ENCODE data around the gene ENG. TPM values are rescaled to one million over a fixed set of nuclear protein-coding genes. Genes with fewer than 3 reads are reported as not detected.

ENG gene
- total RNA-seq, 1 donor from 2014 or later = 565 TPM

GRCh38 chr9:127866535-127866934 lies 12.1 kb upstream of the ENG start:
- DNase-seq (ENCODE audit: extremely low read depth, low read depth, low spot score) = no peak

GRCh38 chr9:127865645-127866464 lies 11.4 kb upstream of the ENG start:
- no peak for DNase-seq (ENCODE audit: extremely low read depth, low read depth, low spot score)

- no peak for DNase-seq (ENCODE audit: extremely low read depth, low read depth, low spot score)
Observed at GRCh38 chr9:127863191-127863621, 8.7 kb upstream of the ENG start.

- DNase-seq (ENCODE audit: extremely low read depth, low read depth, low spot score) = no peak
Observed at GRCh38 chr9:127862075-127863011, 7.9 kb upstream of the ENG start.

GRCh38 chr9:127860779-127861178 lies 6.3 kb upstream of the ENG start:
- DNase-seq (ENCODE audit: extremely low read depth, low read depth, low spot score) = no peak

- DNase-seq (ENCODE audit: extremely low read depth, low read depth, low spot score) = no peak
Observed at GRCh38 chr9:127860260-127860659, 5.8 kb upstream of the ENG start.

- no peak for DNase-seq (ENCODE audit: extremely low read depth, low read depth, low spot score)
Observed at GRCh38 chr9:127858041-127858512, 3.6 kb upstream of the ENG start.

GRCh38 chr9:127857278-127857677 lies 2.8 kb upstream of the ENG start:
- DNase-seq (ENCODE audit: extremely low read depth, low read depth, low spot score) = no peak

- DNase-seq (ENCODE audit: extremely low read depth, low read depth, low spot score) = no peak
Observed at GRCh38 chr9:127856729-127857116, 2.3 kb upstream of the ENG start.

- DNase-seq (ENCODE audit: extremely low read depth, low read depth, low spot score) = no peak
Observed at GRCh38 chr9:127856094-127856728, 1.8 kb upstream of the ENG start.

- no peak for DNase-seq (ENCODE audit: extremely low read depth, low read depth, low spot score)
Observed at GRCh38 chr9:127855522-127855921, 1.1 kb upstream of the ENG start.

- DNase-seq (ENCODE audit: extremely low read depth, low read depth, low spot score) = no peak
Observed at GRCh38 chr9:127854960-127855359, 502 bp upstream of the ENG start.

- no peak for DNase-seq (ENCODE audit: extremely low read depth, low read depth, low spot score)
Observed at GRCh38 chr9:127853312-127854183, 910 bp downstream of the ENG start.

- no peak for DNase-seq (ENCODE audit: extremely low read depth, low read depth, low spot score)
Observed at GRCh38 chr9:127852829-127853228, 1.6 kb downstream of the ENG start.

- no peak for DNase-seq (ENCODE audit: extremely low read depth, low read depth, low spot score)
Observed at GRCh38 chr9:127850286-127850830, 4.1 kb downstream of the ENG start.

- DNase-seq (ENCODE audit: extremely low read depth, low read depth, low spot score) = no peak
Observed at GRCh38 chr9:127848756-127849504, 5.5 kb downstream of the ENG start.

GRCh38 chr9:127847833-127848755 lies 6.4 kb downstream of the ENG start:
- no peak for DNase-seq (ENCODE audit: extremely low read depth, low read depth, low spot score)

GRCh38 chr9:127847178-127847510 lies 7.3 kb downstream of the ENG start:
- no peak for DNase-seq (ENCODE audit: extremely low read depth, low read depth, low spot score)

Data from glomerular endothelial cell (primary cell).